Raji (cell line): ENCODE measurements around the gene SLC35G3.
"Not testable (repeated sequence)": the region's sequence is repeated elsewhere in the genome, so short reads cannot be mapped to it uniquely, and the experiment has no call there.

Experiments used
- POLR2A ChIP-seq: IDR thresholded peaks from 2 replicates; pipeline ENCODE4 v1.6.1; 2011; ENCODE audit warnings: low read depth, low read length, control low read depth; ENCODE audit not compliant: insufficient read depth

Gene SLC35G3

DNA sequence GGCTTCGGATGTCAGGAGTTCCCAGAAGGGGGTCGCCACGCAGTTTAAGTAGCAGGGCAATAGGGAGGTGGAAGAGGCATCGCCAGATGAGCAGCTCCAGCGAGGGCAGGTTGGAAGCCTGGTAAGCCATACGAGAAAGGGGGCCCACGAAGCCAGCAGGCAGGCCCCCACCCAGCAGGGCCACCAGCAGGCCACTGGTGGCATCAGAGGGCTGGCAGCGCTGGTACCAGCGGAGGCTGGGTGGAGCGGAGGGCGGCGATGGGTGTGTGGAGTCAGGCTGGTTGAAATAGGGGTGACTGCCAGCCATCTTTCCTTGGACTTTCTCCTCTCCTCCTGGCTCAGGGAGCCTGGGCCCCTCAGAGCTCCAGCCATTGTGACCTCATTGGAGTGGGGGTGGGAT is at the start of gene SLC35G3:
Gene SLC35G3 (minus strand): TSS at position 393 of the 400 bp plus-strand sequence. CDS start 86 bp downstream, at position 307.
- TF ChIP-seq POLR2A = not testable (repeated sequence)

- TF ChIP-seq POLR2A = no peak
These were observed 49.6 kb upstream of the SLC35G3 start for GRCh38 chr17:35243561-35244340.

DNA sequence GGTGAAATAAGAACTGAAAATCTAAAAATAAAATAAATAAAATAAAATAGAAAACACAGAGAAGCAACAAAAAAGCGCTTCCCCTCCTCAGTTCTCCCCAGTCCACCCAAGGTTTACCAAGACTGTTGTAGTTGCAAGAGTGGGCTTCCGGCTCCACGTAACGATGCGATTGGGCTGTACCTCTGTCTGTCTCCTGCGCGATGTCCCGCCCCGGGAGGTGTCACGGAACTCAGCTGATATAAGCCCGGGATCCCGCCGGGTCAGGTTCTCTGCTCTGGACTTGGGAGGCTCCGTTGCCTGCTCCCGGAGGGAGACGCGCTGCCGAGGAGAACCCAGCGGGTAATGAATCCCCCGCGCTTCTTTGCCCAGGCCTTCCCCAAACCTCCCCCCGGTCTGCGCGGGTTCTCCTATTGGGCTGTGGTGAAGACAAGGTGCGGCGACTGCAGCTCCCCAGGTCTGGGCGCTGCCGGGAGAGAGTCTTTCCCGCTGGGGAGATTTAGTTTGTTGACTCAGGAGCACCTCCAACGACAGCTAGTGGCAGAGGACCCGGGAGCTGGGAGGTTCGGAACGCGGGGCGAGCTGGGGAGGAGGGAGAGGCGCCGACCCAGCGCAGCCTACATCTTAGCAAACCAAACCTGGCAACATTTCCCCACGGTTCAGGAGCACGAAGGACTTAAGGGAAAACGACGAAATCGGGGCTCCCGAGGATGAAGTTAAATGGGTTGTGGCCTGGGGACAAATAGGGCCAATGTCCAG is 48.8 kb upstream of the SLC35G3 start, which contains the start of gene SLFN5:
Gene SLFN5 (plus strand): TSS at position 268 of the 756 bp plus-strand sequence. CDS start 15,619 bp downstream, outside the sequence.
- TF ChIP-seq POLR2A = peak; percentile 63

DNA sequence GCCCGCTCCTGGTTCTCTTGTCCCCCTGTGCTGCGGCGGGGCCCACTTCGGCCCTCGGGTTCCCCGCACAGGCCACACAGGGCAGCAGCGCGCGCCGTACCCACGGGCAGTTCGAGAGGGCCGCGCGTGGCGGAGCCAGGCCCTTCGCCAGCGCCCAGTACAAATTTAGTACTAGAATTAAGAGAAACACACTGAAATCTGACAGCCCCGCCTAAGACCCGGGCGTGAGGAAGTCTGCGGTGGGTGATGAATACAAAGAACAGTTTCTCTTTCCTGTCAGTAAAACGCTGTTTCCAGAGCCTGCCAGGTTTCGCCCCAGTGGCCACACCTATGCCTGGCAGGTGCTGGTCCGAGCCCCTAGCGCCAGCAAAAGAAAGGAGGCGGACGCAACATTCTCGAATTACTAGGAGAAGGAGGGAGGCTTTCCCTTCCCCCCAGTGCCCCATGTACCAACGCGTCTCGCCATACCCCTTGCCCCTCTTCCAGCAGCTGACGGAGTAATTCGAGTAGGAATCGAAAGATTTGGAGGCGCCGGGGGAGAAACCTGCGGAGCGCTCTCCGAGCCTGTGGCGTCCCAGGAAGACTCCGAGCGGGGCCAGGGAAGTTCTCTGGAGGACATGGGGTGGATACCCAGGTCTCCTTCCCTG is 48.1 kb upstream of the SLC35G3 start:
- no peak for TF ChIP-seq POLR2A

DNA sequence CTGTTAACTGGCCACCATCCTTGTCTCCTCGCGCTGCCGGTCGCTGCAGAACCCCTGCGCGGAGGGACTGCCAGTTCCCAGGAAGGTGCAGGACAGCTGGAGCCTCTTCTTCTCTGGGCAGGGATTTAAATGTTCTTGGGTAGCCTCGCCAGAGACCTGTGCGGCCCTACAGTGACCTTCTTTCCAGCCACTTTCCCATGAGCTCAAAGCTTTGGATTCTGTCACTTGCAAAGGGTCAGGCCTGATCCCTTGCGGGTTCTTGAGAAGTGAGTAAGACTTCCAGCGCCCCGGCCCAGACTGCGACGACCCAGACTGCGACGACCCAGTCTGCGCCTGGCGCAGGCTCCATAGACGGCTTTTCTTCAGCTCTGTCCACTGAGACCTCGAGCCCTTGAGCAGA is 47.3 kb upstream of the SLC35G3 start:
- TF ChIP-seq POLR2A = no peak

DNA sequence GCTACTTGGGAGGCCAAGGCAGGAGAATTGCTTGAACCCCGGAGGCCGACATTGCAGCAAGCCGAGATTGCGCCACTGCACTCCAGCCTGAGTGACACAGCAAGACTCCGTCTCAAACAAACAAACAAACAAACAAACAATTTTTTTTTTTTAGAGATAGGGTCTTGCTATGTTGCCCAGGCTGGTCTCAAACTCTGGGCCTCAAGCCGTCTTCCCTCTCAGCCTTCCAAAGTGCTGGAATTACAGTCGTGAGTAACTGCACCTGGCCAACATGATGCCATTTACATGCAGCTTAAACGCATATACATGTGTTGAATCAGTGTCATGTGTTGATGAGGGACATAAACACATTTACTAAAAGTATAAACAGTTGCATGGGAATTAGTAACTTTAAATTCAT is 46.7 kb upstream of the SLC35G3 start:
- no peak for TF ChIP-seq POLR2A

- no peak for TF ChIP-seq POLR2A
These were observed 45.6 kb upstream of the SLC35G3 start for GRCh38 chr17:35239823-35240222.

DNA sequence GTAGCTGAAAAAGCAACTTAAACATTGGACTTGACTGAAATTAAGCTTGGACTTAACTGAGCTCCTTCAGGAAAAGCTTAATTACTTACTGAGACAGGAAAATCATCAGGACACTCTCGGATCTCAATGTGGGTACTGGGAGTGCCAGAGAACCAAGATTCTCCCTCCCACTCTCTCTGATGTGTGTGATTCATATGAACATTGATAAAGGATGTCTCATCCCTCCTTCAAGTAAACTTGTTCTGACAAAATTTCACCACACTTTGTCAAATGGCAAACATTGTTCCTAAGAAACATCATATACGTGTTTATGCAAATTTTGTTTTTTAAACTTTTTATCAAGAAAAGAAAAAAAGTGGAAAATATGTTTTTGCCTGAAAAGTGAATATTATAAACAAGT is 44.6 kb upstream of the SLC35G3 start:
- no peak for TF ChIP-seq POLR2A

GRCh38 chr17:35236821-35237220 is 42.6 kb upstream of the SLC35G3 start:
- TF ChIP-seq POLR2A = no peak

DNA sequence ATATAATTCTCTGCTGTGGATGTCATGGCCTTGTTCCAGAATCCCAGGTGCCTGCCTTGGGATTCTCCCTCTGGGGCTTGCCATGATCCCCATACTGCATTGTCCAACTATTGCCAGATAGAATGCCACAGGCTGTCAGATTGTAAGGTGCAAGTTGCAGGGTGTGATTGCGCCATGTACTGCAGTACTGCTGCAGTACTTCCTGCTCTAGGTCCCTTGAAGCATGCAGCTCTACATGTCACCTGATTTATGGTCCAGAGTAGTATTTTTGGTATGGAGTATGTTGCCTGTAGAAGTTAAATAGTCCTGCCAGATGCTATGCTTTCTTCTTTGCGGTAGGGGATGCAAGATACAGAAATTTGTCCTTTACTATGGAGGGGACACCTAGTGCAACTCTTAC is 41.7 kb upstream of the SLC35G3 start:
- no peak for TF ChIP-seq POLR2A

- no peak for TF ChIP-seq POLR2A
These were observed 41.1 kb upstream of the SLC35G3 start for GRCh38 chr17:35235289-35235688.

- no peak for TF ChIP-seq POLR2A
These were observed 35.4 kb upstream of the SLC35G3 start for GRCh38 chr17:35229638-35230037.

GRCh38 chr17:35227546-35227945 is 33.4 kb upstream of the SLC35G3 start:
- no peak for TF ChIP-seq POLR2A

DNA sequence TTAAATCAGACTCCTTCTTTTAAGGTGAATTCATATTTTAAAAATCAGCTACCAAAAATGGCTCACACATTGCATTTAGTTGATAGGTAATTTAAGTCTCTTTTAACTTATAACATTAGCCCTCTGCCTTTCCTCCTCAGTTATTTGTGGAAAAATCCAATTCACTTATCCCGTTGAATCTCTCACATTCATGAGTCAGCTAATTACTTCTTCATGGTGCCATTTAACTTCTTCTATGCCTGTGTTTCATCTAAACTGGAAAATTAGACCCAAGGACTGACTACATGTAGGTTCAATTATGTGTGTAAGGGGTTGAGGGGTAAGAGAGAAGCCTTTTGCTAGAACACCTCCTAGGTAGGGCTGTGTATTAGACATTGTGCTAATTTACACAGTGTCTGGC is 30.2 kb upstream of the SLC35G3 start:
- no peak for TF ChIP-seq POLR2A

GRCh38 chr17:35222452-35222851 is 28.3 kb upstream of the SLC35G3 start:
- TF ChIP-seq POLR2A = no peak

GRCh38 chr17:35218915-35219314 is 24.7 kb upstream of the SLC35G3 start:
- TF ChIP-seq POLR2A = no peak
